Parathyroid adenoma (tissue), 2 donors: ENCODE measurements around the gene DGKG.

Experiments
- H2AFZ ChIP-seq: fragments of 300-600 bp; sonication (generic); one replicate; pipeline ENCODE4 v1.7.0; 2017; ENCODE audit warnings: antibody characterized with exemption, mild to moderate bottlenecking
- H3K27ac ChIP-seq: fragments of 300-600 bp; sonication (generic); one replicate; pipeline ENCODE4 v1.7.0; 2017
- H3K27me3 ChIP-seq: fragments of 300-600 bp; sonication (generic); one replicate; pipeline ENCODE4 v1.7.0; 2017; ENCODE audit warnings: low read length; ENCODE audit not compliant: control insufficient read depth, insufficient read depth
- H3K36me3 ChIP-seq: fragments of 300-600 bp; sonication (generic); one replicate; pipeline ENCODE4 v1.7.0; 2017; ENCODE audit warnings: low read length; ENCODE audit not compliant: control insufficient read depth, insufficient read depth
- H3K4me1 ChIP-seq: fragments of 300-600 bp; sonication (generic); one replicate; pipeline ENCODE4 v1.7.0; 2017; ENCODE audit warnings: control low read depth
- H3K4me2 ChIP-seq: fragments of 300-600 bp; sonication (generic); one replicate; pipeline ENCODE4 v1.7.0; 2017; ENCODE audit warnings: low read length
- H3K4me3 ChIP-seq: fragments of 300-600 bp; sonication (generic); one replicate; pipeline ENCODE4 v1.7.0; 2017; ENCODE audit warnings: low read depth, low read length
- H3K79me2 ChIP-seq: fragments of 300-600 bp; sonication (generic); one replicate; pipeline ENCODE4 v1.7.0; 2017; ENCODE audit warnings: control low read depth
- H3K9ac ChIP-seq: fragments of 300-600 bp; sonication (generic); one replicate; pipeline ENCODE4 v1.7.0; 2017; ENCODE audit warnings: mild to moderate bottlenecking
- H3K9me3 ChIP-seq: fragments of 300-600 bp; sonication (generic); one replicate; pipeline ENCODE4 v1.7.0; 2017; ENCODE audit warnings: low read length; ENCODE audit not compliant: control insufficient read depth
- TF ChIP-seq, protein P1 (sequence below): fragments of 300-600 bp; sonication (generic); IDR thresholded peaks from one replicate; pipeline ENCODE4 v1.7.0; 2017; ENCODE audit warnings: antibody characterized with exemption, mild to moderate bottlenecking
- donor health status: primary hyperparathyroidism.

Gene DGKG

DNA sequence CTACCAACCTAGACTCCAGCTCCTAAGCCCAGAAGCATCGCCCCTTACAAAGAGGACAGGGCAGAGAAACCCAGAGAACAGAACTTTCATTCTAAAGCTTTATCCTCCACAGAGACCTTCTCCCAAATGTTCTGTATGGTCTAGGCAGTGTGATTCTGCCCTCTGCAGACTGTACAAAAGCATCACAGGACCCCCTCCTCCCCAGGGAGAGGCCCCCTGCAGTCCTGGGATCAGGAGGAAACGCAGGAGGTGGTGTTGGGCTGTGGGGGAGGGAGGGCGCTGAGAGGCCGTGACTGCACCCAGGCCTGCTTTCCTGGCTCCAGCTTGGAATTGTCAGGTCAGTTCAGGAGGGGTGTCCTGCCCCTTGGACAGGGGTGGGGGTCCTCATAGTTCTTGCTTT lies 101.3 kb downstream of the DGKG start:
- H3K36me3 ChIP-seq, result no peaks in the 10 kb centered on the region
- peaks cover 3% of the 10 kb centered on the region for H3K4me1 ChIP-seq
- H3K79me2 ChIP-seq, result no peaks in the 10 kb centered on the region
- H3K9ac ChIP-seq, result no peak overlapping the region
- H3K4me3 ChIP-seq, result no peak overlapping the region
- no peaks in the 10 kb centered on the region for H3K27me3 ChIP-seq
- TF ChIP-seq, protein P1, sequence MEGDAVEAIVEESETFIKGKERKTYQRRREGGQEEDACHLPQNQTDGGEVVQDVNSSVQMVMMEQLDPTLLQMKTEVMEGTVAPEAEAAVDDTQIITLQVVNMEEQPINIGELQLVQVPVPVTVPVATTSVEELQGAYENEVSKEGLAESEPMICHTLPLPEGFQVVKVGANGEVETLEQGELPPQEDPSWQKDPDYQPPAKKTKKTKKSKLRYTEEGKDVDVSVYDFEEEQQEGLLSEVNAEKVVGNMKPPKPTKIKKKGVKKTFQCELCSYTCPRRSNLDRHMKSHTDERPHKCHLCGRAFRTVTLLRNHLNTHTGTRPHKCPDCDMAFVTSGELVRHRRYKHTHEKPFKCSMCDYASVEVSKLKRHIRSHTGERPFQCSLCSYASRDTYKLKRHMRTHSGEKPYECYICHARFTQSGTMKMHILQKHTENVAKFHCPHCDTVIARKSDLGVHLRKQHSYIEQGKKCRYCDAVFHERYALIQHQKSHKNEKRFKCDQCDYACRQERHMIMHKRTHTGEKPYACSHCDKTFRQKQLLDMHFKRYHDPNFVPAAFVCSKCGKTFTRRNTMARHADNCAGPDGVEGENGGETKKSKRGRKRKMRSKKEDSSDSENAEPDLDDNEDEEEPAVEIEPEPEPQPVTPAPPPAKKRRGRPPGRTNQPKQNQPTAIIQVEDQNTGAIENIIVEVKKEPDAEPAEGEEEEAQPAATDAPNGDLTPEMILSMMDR, result no peak
- H3K9me3 ChIP-seq, result no peaks in the 10 kb centered on the region
- H3K4me2 ChIP-seq, result no peak overlapping the region
- H2AFZ ChIP-seq, result no peak overlapping the region
- H3K27ac ChIP-seq, result no peak overlapping the region

DNA sequence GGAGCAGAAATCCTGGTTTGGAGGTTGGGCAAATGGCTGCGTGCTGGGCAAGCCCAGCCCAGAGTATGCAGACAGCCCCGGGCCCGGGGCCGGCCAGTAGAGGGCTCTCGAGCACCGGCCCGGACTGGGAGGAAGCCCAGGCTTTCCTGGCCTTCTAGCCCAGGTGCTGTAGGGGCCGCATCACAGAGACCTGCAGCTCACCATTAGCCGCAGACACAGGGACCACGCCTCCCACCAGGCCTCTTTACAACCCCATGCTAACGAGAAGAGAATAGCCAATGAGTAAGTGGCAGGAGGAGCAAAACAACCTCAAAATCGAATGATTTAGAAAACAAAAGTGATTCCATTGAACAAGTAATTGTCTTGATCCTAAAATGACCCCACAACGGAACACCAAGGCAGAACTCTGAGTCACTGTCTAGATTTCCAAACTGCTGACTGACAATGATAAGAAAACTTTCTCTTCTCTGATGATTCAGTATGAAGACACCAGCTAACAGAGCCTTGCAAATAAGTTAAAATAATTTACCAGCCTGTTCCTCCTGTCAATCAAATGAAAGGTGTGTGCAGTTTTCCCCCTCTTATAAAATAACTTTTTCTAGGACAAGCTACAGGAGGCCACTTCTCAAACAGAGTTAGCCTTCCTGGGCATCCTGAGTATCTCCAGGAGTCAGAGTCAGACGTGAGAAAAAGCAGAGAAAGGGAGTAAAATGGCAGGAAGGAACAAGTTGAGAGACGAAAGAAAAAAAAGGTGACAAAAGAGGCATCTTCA lies 102.2 kb downstream of the DGKG start:
- Histone ChIP-seq H3K36me3 (no peaks in the 10 kb centered on the region), H3K9me3 (no peaks in the 10 kb centered on the region), H3K4me1 (peaks cover 11% of the 10 kb centered on the region), H3K4me2 (no peak overlapping the region), H2AFZ (peak overlapping the region; percentile 69), H3K79me2 (no peaks in the 10 kb centered on the region), H3K9ac (no peak overlapping the region), H3K27me3 (no peaks in the 10 kb centered on the region), H3K27ac (no peak overlapping the region), H3K4me3 (no peak overlapping the region)
- TF ChIP-seq, protein P1, result peak; percentile 90

DNA sequence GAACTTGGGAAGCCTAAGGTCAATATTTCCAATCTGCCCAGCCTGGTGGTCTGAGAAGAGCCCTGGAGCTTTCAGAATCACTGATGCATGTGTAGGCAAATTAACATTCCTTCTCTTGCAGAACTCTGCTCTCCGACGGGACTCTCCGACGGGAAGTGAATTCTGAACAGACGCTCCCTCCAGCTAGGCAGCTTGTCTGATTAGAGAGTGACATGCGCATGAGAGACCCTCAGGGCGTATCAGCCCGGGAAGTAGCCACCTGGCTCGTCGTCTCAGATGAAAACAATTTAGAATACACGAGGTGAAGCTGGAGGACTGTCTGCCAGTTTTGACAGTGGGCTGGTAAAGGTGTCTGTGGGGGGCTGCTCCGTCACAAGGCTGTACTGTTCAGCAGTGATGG lies 103.1 kb downstream of the DGKG start:
- Histone ChIP-seq H3K27me3 (no peaks in the 10 kb centered on the region), H3K27ac (no peak overlapping the region), H3K79me2 (no peaks in the 10 kb centered on the region), H3K9ac (no peak overlapping the region), H2AFZ (peak overlapping the region; percentile 69), H3K4me2 (no peak overlapping the region), H3K4me1 (peaks cover 11% of the 10 kb centered on the region), H3K36me3 (no peaks in the 10 kb centered on the region), H3K9me3 (no peaks in the 10 kb centered on the region), H3K4me3 (no peak overlapping the region)
- TF ChIP-seq, protein P1, result no peak

DNA sequence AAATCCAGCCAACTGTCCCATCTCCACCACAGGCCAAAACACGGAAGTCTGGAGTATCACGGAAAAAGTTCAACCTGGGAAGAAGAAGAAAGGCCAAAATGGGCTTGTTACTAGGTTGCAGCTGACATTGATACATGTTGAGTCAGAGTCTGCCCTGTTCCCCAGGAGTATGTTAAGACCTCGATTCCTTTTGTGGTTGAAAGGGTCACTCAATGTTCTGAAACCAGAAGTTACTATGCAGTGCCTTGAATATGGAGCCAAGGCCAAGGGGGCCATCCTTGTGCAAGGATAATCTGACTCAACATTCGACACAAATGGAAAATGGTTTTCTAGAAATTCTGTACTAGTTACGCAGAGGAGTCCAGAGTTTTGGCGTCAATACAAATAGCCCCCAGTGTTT lies 104.2 kb downstream of the DGKG start:
- H3K4me1 ChIP-seq, result peaks cover 11% of the 10 kb centered on the region
- no peaks in the 10 kb centered on the region for H3K27me3 ChIP-seq
- no peak overlapping the region for H3K4me3 ChIP-seq
- H3K9me3 ChIP-seq, result no peaks in the 10 kb centered on the region
- H3K79me2 ChIP-seq, result no peaks in the 10 kb centered on the region
- H3K9ac ChIP-seq, result no peak overlapping the region
- TF ChIP-seq, protein P1, result no peak
- no peaks in the 10 kb centered on the region for H3K36me3 ChIP-seq
- H3K4me2 ChIP-seq, result no peak overlapping the region
- no peak overlapping the region for H2AFZ ChIP-seq
- no peak overlapping the region for H3K27ac ChIP-seq
